ENCODE data around the gene PARN. TPM values are rescaled to one million over a fixed set of nuclear protein-coding genes. Genes with fewer than 3 reads are reported as not detected.
"Not testable (repeated sequence)": the region's sequence is repeated elsewhere in the genome, so short reads cannot be mapped to it uniquely, and the experiment has no call there.

PARN gene
- total RNA-seq, 1 experiment from 2014 or later: 56.2 TPM

DNA sequence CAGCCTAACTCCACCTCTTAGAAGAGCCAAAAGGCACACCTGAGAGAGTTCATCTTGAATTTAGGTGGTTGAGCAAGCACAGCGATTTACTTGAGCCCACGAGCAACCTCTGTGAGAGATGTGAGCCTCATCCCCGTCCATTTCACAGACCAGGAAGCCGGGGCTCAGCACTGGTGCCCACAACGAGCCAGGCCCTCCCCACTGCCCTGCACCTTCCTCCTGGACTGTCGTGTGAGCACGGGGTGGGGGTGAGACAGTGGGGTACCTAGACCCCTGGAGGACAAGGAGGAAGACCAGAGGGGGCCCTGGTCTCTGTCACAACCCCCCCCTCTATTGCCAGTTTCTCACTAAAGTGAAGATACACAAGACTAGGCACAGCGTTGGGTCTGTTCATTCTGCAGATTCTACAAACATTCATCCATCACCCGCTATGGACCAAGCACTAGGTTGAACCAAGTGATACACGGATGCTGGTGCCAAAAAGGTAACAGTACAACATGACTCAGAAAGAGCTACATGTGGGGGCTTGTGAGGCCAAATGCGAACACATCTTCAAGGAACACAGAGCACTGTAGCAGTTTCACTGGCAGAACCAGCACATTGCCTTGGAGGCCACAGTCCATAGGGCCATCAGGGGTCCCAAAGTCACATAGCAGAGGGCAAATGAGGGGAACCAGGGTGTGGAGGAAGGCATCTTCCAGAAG, 231.9 kb downstream of the PARN start:
- Histone ChIP-seq H2BK20ac (ENCODE audit: low read depth, low read length, poor library complexity, severe bottlenecking) (no peak overlapping the region), H4K20me1 (ENCODE audit: control insufficient read depth, insufficient read depth, insufficient read length) (no peaks in the 10 kb centered on the region), H3K56ac (ENCODE audit: insufficient read length, low read depth, low read length) (no peak overlapping the region), H3K14ac (ENCODE audit: insufficient read depth, low read length) (no peak overlapping the region), H3K79me2 (ENCODE audit: insufficient read depth, low read length) (no peaks in the 10 kb centered on the region), H2AK5ac (ENCODE audit: insufficient read length, low read length) (no peak overlapping the region), H2BK5ac (ENCODE audit: insufficient read length, low read length) (no peak overlapping the region), H3K4me1 (ENCODE audit: insufficient read depth, low read length) (no peaks in the 10 kb centered on the region), H2BK12ac (ENCODE audit: insufficient read length, low read depth, low read length) (no peak overlapping the region), H4K8ac (replicated peaks; ENCODE audit: insufficient read length, low read depth, low read length) (no peak overlapping the region), H3K79me1 (ENCODE audit: insufficient read depth, low read depth, low read length, poor library complexity, severe bottlenecking) (no peaks in the 10 kb centered on the region), H3K23me2 (ENCODE audit: insufficient read length, low read depth, low read length, poor library complexity, severe bottlenecking) (no peaks in the 10 kb centered on the region), H2BK15ac (ENCODE audit: low read depth, low read length) (no peak overlapping the region), H3T11ph (ENCODE audit: low read length) (no peak overlapping the region), H3K4ac (ENCODE audit: low read depth, low read length) (no peak overlapping the region), H3K4me2 (ENCODE audit: insufficient read depth, insufficient read length, low read length) (no peak overlapping the region), H3K23ac (ENCODE audit: insufficient read length, low read depth, low read length) (no peak overlapping the region), H2AFZ (ENCODE audit: low read length) (no peak overlapping the region), H3K9ac (ENCODE audit: extremely low read depth, insufficient read length, low read length) (no peak overlapping the region), H2BK120ac (ENCODE audit: low read depth, low read length, poor library complexity, severe bottlenecking) (no peak overlapping the region), H3K27me3 (ENCODE audit: insufficient read depth, low read length) (no peaks in the 10 kb centered on the region), H3K9me3 (ENCODE audit: control insufficient read depth, low read depth, low read length) (no peaks in the 10 kb centered on the region), H4K91ac (ENCODE audit: insufficient read length, low read depth, low read length) (no peak overlapping the region), H4K5ac (ENCODE audit: insufficient read length, low read depth, low read length) (no peak overlapping the region), H3K18ac (ENCODE audit: insufficient read length, low read depth, low read length) (no peak overlapping the region), H3K27ac (ENCODE audit: insufficient read length, low read depth, low read length) (no peak overlapping the region)
- no CpG with 5 or more reads among the region's 11 CpGs for WGBS (ENCODE audit: extremely low coverage, insufficient read length, low lambda C conversion rate)
- H3K4me1 Mint-ChIP-seq: peaks cover 8 to 24% of the 10 kb centered on the region in 2 experiments
- H3K27ac Mint-ChIP-seq: peak overlapping the region in 1 of 3 experiments; percentile 73; a peak in 1 of 7 replicates
- H3K4me3 Mint-ChIP-seq: no peak overlapping the region
- H3K9me3 Mint-ChIP-seq: no peaks in the 10 kb centered on the region
- H3K27me3 Mint-ChIP-seq (ENCODE audit: low read depth): no peaks in the 10 kb centered on the region
- DNase-seq: no peak
- TF ChIP-seq, protein P1, sequence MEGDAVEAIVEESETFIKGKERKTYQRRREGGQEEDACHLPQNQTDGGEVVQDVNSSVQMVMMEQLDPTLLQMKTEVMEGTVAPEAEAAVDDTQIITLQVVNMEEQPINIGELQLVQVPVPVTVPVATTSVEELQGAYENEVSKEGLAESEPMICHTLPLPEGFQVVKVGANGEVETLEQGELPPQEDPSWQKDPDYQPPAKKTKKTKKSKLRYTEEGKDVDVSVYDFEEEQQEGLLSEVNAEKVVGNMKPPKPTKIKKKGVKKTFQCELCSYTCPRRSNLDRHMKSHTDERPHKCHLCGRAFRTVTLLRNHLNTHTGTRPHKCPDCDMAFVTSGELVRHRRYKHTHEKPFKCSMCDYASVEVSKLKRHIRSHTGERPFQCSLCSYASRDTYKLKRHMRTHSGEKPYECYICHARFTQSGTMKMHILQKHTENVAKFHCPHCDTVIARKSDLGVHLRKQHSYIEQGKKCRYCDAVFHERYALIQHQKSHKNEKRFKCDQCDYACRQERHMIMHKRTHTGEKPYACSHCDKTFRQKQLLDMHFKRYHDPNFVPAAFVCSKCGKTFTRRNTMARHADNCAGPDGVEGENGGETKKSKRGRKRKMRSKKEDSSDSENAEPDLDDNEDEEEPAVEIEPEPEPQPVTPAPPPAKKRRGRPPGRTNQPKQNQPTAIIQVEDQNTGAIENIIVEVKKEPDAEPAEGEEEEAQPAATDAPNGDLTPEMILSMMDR (conservative IDR thresholded peaks at IDR 0.05): no peak
- H3K36me3 Mint-ChIP-seq (ENCODE audit: insufficient read depth in 1 of 3, low read depth in 3 of 3): no peaks in the 10 kb centered on the region

DNA sequence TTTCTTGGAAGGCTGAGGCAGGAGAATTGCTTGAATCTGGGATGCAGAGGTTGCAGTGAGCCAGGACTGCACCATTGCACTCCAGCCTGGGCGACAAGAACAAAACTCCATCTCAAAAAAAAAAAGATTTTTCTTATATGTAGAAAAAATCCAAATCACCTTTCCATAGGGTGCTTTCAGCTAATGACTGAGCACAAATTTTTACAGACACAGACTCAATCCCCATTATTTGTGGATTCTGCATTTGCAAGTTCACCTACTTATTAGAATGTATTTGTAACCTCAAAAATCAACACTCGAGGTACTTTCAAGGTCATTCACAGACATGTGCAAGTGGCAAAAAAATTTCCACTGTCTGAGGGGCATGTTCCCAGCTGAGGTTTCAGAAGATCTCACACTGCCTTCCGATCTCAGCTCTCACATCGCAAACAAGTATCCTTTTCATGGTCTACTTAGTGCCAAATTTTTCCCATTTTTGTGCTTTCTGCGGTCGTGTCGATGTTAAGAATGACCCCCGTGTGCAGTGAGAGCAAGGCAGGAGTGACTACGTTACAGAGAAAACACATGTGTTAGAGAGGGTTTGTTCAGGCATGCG, 234.3 kb downstream of the PARN start:
- not testable (repeated sequence) for H2AK5ac ChIP-seq (ENCODE audit: insufficient read length, low read length); H2BK5ac ChIP-seq (ENCODE audit: insufficient read length, low read length); H3K4me3 Mint-ChIP-seq; H2AFZ ChIP-seq (ENCODE audit: low read length); H2BK12ac ChIP-seq (ENCODE audit: insufficient read length, low read depth, low read length); H2BK20ac ChIP-seq (ENCODE audit: low read depth, low read length, poor library complexity, severe bottlenecking); H3K9ac ChIP-seq (ENCODE audit: extremely low read depth, insufficient read length, low read length); H3K4ac ChIP-seq (ENCODE audit: low read depth, low read length); H3K23ac ChIP-seq (ENCODE audit: insufficient read length, low read depth, low read length); H4K20me1 ChIP-seq (ENCODE audit: control insufficient read depth, insufficient read depth, insufficient read length); H3K14ac ChIP-seq (ENCODE audit: insufficient read depth, low read length); H3K36me3 Mint-ChIP-seq (ENCODE audit: insufficient read depth in 1 of 3, low read depth in 3 of 3); H3K79me2 ChIP-seq (ENCODE audit: insufficient read depth, low read length); H3K18ac ChIP-seq (ENCODE audit: insufficient read length, low read depth, low read length); H3K23me2 ChIP-seq (ENCODE audit: insufficient read length, low read depth, low read length, poor library complexity, severe bottlenecking); H2BK120ac ChIP-seq (ENCODE audit: low read depth, low read length, poor library complexity, severe bottlenecking); H3K27me3 ChIP-seq (ENCODE audit: insufficient read depth, low read length); H2BK15ac ChIP-seq (ENCODE audit: low read depth, low read length); H3T11ph ChIP-seq (ENCODE audit: low read length); H3K4me2 ChIP-seq (ENCODE audit: insufficient read depth, insufficient read length, low read length); H3K9me3 Mint-ChIP-seq; H3K79me1 ChIP-seq (ENCODE audit: insufficient read depth, low read depth, low read length, poor library complexity, severe bottlenecking); H3K4me1 ChIP-seq (ENCODE audit: insufficient read depth, low read length); H3K9me3 ChIP-seq (ENCODE audit: control insufficient read depth, low read depth, low read length); H3K27ac ChIP-seq (ENCODE audit: insufficient read length, low read depth, low read length); DNase-seq; H3K56ac ChIP-seq (ENCODE audit: insufficient read length, low read depth, low read length); H4K8ac ChIP-seq (replicated peaks; ENCODE audit: insufficient read length, low read depth, low read length); H4K5ac ChIP-seq (ENCODE audit: insufficient read length, low read depth, low read length); H4K91ac ChIP-seq (ENCODE audit: insufficient read length, low read depth, low read length); H3K27me3 Mint-ChIP-seq (ENCODE audit: low read depth)
- no CpG with 5 or more reads among the region's 10 CpGs for WGBS (ENCODE audit: extremely low coverage, insufficient read length, low lambda C conversion rate)
- Mint-ChIP-seq H3K27ac (peak overlapping the region in 1 of 3 experiments; percentile 75; a peak in 1 of 7 replicates), H3K4me1 (peaks cover 8 to 11% of the 10 kb centered on the region in 2 experiments)
